Dermis blood vessel endothelial cell (primary cell): ENCODE results near the gene SLC6A18. TPM values are rescaled to one million over a fixed set of nuclear protein-coding genes. Genes with fewer than 3 reads are reported as not detected.
"Not testable (repeated sequence)": the region's sequence is repeated elsewhere in the genome, so short reads cannot be mapped to it uniquely, and the experiment has no call there.

Experiments
- DNase-seq: peaks from one replicate; pipeline ENCODE4 v3.0.0; 2010
- total RNA-seq: library from RNA; depleted of rRNA; stranded (reverse); fragments of >200 nt; gene quantifications from 2 replicates; pipeline ENCODE4 v1.2.3, GENCODE V29; 2014

SLC6A18 gene
- total RNA-seq, 1 donor from 2014 or later: not detected

DNA sequence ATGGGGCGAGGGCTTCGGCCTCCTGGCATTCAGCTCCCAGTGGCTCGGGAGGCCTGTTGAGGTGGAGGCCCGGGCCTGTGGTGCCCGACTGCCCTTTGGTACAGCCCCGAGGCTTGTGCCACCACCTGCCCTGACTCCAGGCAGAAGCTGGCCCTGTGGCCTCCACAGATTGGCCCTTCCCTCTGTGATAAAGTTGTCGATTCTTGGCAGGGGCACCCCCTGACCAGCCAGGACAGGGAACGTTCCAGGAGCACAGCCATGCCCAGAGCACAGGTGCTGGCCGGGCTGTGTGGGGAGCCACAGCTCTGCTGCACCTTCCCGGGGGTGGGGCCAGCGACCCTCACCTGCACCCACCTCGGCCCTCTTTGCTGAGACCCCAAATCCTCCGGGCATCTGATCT is 32.7 kb downstream of the SLC6A18 start:
- no peak for DNase-seq

DNA sequence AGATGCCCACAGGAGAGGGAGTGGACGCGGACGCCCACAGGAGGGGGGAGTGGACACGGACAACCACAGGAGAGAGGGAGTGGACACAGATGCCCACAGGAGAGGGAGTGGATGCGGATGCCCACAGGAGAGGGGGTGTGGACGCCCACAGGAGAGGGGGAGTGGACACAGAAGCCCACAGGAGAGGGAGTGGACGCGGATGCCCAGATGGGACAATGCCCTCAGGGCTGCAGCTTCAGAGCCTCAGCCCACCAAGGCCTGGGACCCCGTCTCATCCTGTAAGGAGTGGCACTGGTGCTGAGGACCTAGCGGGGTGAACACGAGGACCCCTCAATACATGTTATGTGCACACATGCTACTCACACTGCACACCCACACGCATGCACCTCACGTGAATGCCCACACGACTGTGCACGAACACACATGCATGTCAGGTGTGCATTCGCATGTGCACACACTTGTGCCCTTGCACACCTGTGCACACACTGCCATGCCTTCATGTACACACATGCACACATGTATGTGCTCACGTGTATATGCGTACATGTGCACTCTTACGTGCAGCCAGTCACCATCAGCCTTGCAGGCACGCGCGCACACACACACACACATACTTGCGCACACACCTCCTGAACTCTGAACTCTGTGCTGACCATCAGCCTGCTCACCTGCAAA is 34.8 kb downstream of the SLC6A18 start:
- DNase-seq: no peak

DNA sequence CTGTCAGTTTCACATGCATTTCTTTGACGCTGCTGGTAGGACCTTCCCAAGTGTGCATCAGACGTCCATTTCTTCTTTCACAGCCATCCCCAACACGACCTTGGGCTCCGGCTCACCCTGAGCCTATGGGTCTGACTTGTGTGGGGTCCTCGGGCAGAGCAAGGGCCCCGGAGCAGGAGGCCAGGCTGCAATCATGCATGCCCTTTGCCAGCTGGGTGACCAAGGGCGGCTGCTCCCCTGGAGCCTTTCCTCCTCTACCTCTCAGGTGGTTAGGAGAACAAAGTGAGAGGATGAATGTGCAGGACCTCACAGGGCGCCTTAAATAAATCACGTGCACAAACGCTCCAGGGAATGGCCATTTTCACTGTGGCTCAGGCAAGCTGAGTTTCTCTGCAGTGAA is 36.5 kb downstream of the SLC6A18 start:
- DNase-seq: no peak

- no peak for DNase-seq
These were observed 37.2 kb downstream of the SLC6A18 start for GRCh38 chr5:1262381-1262780.

GRCh38 chr5:1264211-1264610 is 39.0 kb downstream of the SLC6A18 start:
- no peak for DNase-seq

GRCh38 chr5:1265026-1265425 is 39.8 kb downstream of the SLC6A18 start:
- DNase-seq: no peak

GRCh38 chr5:1265461-1266455 is 40.6 kb downstream of the SLC6A18 start:
- no peak for DNase-seq

GRCh38 chr5:1266791-1267190 is 41.6 kb downstream of the SLC6A18 start:
- no peak for DNase-seq

- DNase-seq: not testable (repeated sequence)
These were observed 42.3 kb downstream of the SLC6A18 start for GRCh38 chr5:1267464-1267863.

- no peak for DNase-seq
These were observed 42.9 kb downstream of the SLC6A18 start for GRCh38 chr5:1268056-1268455.

GRCh38 chr5:1268666-1269065 is 43.5 kb downstream of the SLC6A18 start:
- DNase-seq: no peak

GRCh38 chr5:1270426-1270825 is 45.2 kb downstream of the SLC6A18 start:
- DNase-seq: no peak

GRCh38 chr5:1270933-1271914 is 46.0 kb downstream of the SLC6A18 start:
- no peak for DNase-seq

GRCh38 chr5:1272201-1272600 is 47.0 kb downstream of the SLC6A18 start:
- DNase-seq: no peak

DNA sequence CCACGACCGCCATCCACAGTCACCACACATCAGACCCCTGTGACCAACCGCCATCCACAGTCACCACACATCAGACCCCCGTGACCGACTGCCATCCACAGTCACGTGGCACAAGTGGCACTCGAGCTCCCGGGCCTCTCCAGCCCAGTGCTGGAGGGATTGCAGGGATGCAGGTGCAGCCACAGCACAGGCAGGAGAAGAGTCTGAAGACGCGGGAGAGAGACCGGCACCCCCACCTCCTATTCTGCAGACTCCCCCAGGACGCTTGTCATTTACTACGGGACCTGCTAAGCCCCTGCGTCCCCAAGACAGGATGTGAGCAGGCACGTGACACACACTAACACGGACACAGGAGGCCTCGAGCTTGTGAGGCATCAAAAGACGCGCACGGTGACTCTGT is 48.6 kb downstream of the SLC6A18 start:
- DNase-seq: no peak

- no peak for DNase-seq
These were observed 49.3 kb downstream of the SLC6A18 start for GRCh38 chr5:1274471-1274870.

GRCh38 chr5:1275397-1276391 is 50.5 kb downstream of the SLC6A18 start:
- not testable (repeated sequence) for DNase-seq

- DNase-seq: no peak
These were observed 51.7 kb downstream of the SLC6A18 start for GRCh38 chr5:1276930-1277329.

DNA sequence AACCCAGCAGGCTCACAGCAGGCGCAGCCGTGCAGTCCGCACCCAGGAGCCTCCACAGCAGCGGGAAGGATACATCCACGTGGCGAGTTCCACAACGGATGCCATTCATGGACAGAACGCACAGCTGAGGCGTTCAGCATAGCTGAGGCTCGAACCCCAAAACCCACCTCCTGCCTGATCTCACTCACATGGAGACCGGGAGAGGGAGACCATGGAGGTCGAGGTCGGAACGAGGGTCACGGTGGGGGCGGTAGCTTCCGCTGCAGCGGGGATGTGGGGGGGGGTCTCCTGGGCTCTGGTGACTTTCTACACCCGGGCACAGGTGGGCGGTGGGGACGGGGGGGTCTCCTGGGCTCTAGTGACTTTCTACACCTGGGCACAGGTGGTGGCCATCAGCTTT is 52.1 kb downstream of the SLC6A18 start:
- DNase-seq: no peak

DNA sequence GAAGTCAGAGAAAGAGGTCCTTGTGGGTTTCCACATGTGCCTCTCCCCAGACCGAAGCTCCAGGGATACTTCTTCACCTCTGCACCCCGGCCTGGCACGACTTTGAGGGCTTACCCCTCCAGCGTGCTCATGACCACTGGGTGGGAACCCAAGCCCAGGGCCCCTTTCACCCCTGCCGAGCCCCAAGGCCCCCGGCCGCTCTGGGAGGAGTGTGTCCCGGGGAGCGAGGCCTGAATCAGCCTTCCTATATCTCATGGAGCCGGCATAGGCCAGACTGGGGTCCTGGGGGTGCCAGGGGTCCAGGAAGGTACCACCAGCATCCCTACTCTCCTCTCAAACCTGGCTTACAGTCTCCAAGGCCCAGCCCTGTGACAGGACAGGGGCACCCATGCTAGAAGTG is 52.6 kb downstream of the SLC6A18 start:
- DNase-seq: no peak

GRCh38 chr5:1278216-1278615 is 53.0 kb downstream of the SLC6A18 start:
- no peak for DNase-seq
